ENCODE data around the gene GPR61. TPM values are rescaled to one million over a fixed set of nuclear protein-coding genes. Genes with fewer than 3 reads are reported as not detected.

GPR61 gene
- polyA plus RNA-seq, 3 donors = 0.28 TPM; not detected in 2

DNA sequence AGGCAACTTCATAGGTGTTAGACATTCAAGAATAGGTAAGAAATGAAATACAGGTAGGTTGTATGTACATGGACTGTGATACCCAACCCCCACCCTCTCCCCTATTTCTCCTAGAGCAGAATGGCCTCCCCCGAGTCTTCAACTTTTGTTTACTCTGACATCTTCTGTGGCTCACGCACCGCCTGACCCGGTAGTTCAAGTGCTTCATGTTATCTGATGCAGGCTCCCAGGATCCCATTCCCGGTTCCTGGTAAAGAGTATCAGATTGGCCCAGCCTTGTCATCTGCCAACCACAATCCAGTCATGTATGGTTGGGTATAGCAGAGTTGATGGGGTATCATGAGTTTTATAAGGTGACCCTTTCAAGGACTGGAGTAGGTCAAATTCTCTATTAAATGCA is 17.8 kb downstream of the GPR61 start:
- intact Hi-C loops (cut with micrococcal nuclease) = no loop called here
- H3K9me3 ChIP-seq (replicated peaks in 1 of 2; ENCODE audit: control insufficient read depth in 1 of 2, insufficient read depth in 1 of 2, low read length in 2 of 2) = no peaks in the 10 kb centered on the region
- H3K36me3 Mint-ChIP-seq = peaks cover 11 to 16% of the 10 kb centered on the region in 2 donors
- H3K9me3 Mint-ChIP-seq = no peaks in the 10 kb centered on the region
- no peak overlapping the region for H3K4me2 ChIP-seq (replicated peaks; ENCODE audit: extremely low read depth, low read length, poor library complexity, severe bottlenecking)
- H3K27ac ChIP-seq (ENCODE audit: low read depth in 1 of 2, low read length in 2 of 2) = peak overlapping the region in 1 of 2 donors; percentile 23
- no peak overlapping the region for H3K4me3 Mint-ChIP-seq
- H3K36me3 ChIP-seq (replicated peaks in 1 of 2; ENCODE audit: control insufficient read depth in 1 of 2, insufficient read depth in 2 of 2, low read length in 2 of 2) = peaks cover 0 to 7% of the 10 kb centered on the region in 2 donors
- H3K9ac ChIP-seq (ENCODE audit: insufficient read depth, low read length, poor library complexity, severe bottlenecking) = no peak overlapping the region
- no peak for DNase-seq
- H2AFZ ChIP-seq (ENCODE audit: insufficient read depth, low read depth, low read length, poor library complexity, severe bottlenecking) = no peak overlapping the region
- peaks cover 100% of the 10 kb centered on the region for H3K79me2 ChIP-seq (ENCODE audit: insufficient read depth, low read length)
- no peaks in the 10 kb centered on the region for H3K27me3 ChIP-seq (ENCODE audit: control insufficient read depth in 2 of 2, insufficient read depth in 2 of 2, low read length in 2 of 2)
- H3K27ac Mint-ChIP-seq = peak overlapping the region in 2 of 7 donors; percentile 19 to 54
- peaks cover 100% of the 10 kb centered on the region for H4K20me1 ChIP-seq (ENCODE audit: insufficient read depth, low read length)
- WGBS (ENCODE audit: insufficient coverage) = 96% methylated on average over 4 of the region's 5 CpGs
- H3K4me3 ChIP-seq (replicated peaks in 1 of 3; ENCODE audit: low read depth in 2 of 3, low read length in 3 of 3) = no peak overlapping the region
- TF ChIP-seq CTCF (IDR thresholded peaks at IDR 0.05) = no peak
- H3K27me3 Mint-ChIP-seq (ENCODE audit: low read depth in 3 of 3) = peaks cover 0 to 4% (median 2%) of the 10 kb centered on the region in 3 donors
- H3K4me1 Mint-ChIP-seq = peaks cover 74% of the 10 kb centered on the region
- peaks cover 27 to 28% of the 10 kb centered on the region in 2 donors for H3K4me1 ChIP-seq (ENCODE audit: control insufficient read depth in 1 of 2, insufficient read depth in 2 of 2, low read length in 2 of 2)

- Mint-ChIP-seq H3K9me3 (no peaks in the 10 kb centered on the region), H3K4me1 (peaks cover 74% of the 10 kb centered on the region), H3K27me3 (ENCODE audit: low read depth in 3 of 3) (peaks cover 0 to 4% (median 2%) of the 10 kb centered on the region in 3 donors), H3K27ac (no peak overlapping the region), H3K4me3 (no peak overlapping the region), H3K36me3 (peaks cover 6 to 12% of the 10 kb centered on the region in 2 donors)
- DNase-seq = no peak
- H2AFZ ChIP-seq (ENCODE audit: insufficient read depth, low read depth, low read length, poor library complexity, severe bottlenecking) = no peak overlapping the region
- peaks cover 100% of the 10 kb centered on the region for H4K20me1 ChIP-seq (ENCODE audit: insufficient read depth, low read length)
- H3K9ac ChIP-seq (ENCODE audit: insufficient read depth, low read length, poor library complexity, severe bottlenecking) = no peak overlapping the region
- peaks cover 31 to 32% of the 10 kb centered on the region in 2 donors for H3K4me1 ChIP-seq (ENCODE audit: control insufficient read depth in 1 of 2, insufficient read depth in 2 of 2, low read length in 2 of 2)
- H3K4me3 ChIP-seq (replicated peaks in 1 of 3; ENCODE audit: low read depth in 2 of 3, low read length in 3 of 3) = no peak overlapping the region
- H3K9me3 ChIP-seq (replicated peaks in 1 of 2; ENCODE audit: control insufficient read depth in 1 of 2, insufficient read depth in 1 of 2, low read length in 2 of 2) = no peaks in the 10 kb centered on the region
- H3K27ac ChIP-seq (ENCODE audit: low read depth in 1 of 2, low read length in 2 of 2) = no peak overlapping the region
- no peak overlapping the region for H3K4me2 ChIP-seq (replicated peaks; ENCODE audit: extremely low read depth, low read length, poor library complexity, severe bottlenecking)
- H3K27me3 ChIP-seq (ENCODE audit: control insufficient read depth in 2 of 2, insufficient read depth in 2 of 2, low read length in 2 of 2) = no peaks in the 10 kb centered on the region
- TF ChIP-seq CTCF (IDR thresholded peaks at IDR 0.05) = no peak
- intact Hi-C loops (cut with micrococcal nuclease) = no loop called here
- peaks cover 100% of the 10 kb centered on the region for H3K79me2 ChIP-seq (ENCODE audit: insufficient read depth, low read length)
- peaks cover 0 to 7% of the 10 kb centered on the region in 2 donors for H3K36me3 ChIP-seq (replicated peaks in 1 of 2; ENCODE audit: control insufficient read depth in 1 of 2, insufficient read depth in 2 of 2, low read length in 2 of 2)
Measured at GRCh38 chr1:109559995-109560394, 20.3 kb downstream of the GPR61 start.

Measured in CD14-positive monocyte (primary cell).